GM23338 (cell line): ENCODE results near the gene MYO5A. TPM values are rescaled to one million over a fixed set of nuclear protein-coding genes. Genes with fewer than 3 reads are reported as not detected.

ENCODE experiments used
- ATAC-seq: fragments of 200-7000 bp; cut with Tn5 transposase; 3 replicates; pipeline ENCODE4 v1.9.1; 2020
- DNase-seq: peaks from one replicate; pipeline ENCODE4 v3.0.0-alpha.2; 2015; ENCODE audit warnings: low spot score
- H2AFZ ChIP-seq: fragments of 200-600 bp; sonication (generic); 2 replicates; pipeline ENCODE4 v1.8.0; 2016; ENCODE audit warnings: antibody characterized with exemption, mild to moderate bottlenecking, moderate library complexity
- H3F3A ChIP-seq: fragments of 200-600 bp; sonication (generic); replicated peaks from 2 replicates; pipeline ENCODE4 v1.8.0; 2017; ENCODE audit warnings: antibody characterized with exemption, mixed run types, low read depth
- H3K27ac ChIP-seq: fragments of 200-600 bp; sonication (generic); 2 replicates; pipeline ENCODE4 v1.6.1; 2016; ENCODE audit warnings: low read depth
- H3K27me3 ChIP-seq: fragments of 200-600 bp; sonication (generic); 2 replicates; pipeline ENCODE4 v1.8.0; 2016; ENCODE audit warnings: mild to moderate bottlenecking, mixed run types, moderate library complexity; ENCODE audit not compliant: insufficient read depth
- H3K36me3 ChIP-seq: fragments of 200-600 bp; sonication (generic); 2 replicates; pipeline ENCODE4 v1.8.0; 2016; ENCODE audit warnings: mild to moderate bottlenecking; ENCODE audit not compliant: insufficient read depth
- H3K4me1 ChIP-seq: fragments of 200-600 bp; sonication (generic); 2 replicates; pipeline ENCODE4 v1.8.0; 2016; ENCODE audit warnings: mild to moderate bottlenecking, moderate library complexity; ENCODE audit not compliant: insufficient read depth
- H3K4me2 ChIP-seq: fragments of 200-600 bp; sonication (generic); 2 replicates; pipeline ENCODE4 v1.7.1; 2017; ENCODE audit warnings: mixed run types
- H3K4me3 ChIP-seq: fragments of 200-600 bp; sonication (generic); 2 replicates; pipeline ENCODE4 v1.6.1; 2016; ENCODE audit warnings: mixed run types
- H3K79me2 ChIP-seq: fragments of 200-600 bp; sonication (generic); replicated peaks from 2 replicates; pipeline ENCODE4 v1.8.0; 2017; ENCODE audit warnings: mild to moderate bottlenecking; ENCODE audit not compliant: insufficient read depth
- H3K9me2 ChIP-seq: fragments of 200-600 bp; sonication (generic); 2 replicates; pipeline ENCODE4 v1.8.0; 2017; ENCODE audit not compliant: insufficient read depth
- H4K20me1 ChIP-seq: fragments of 200-600 bp; sonication (generic); replicated peaks from 2 replicates; pipeline ENCODE4 v1.8.0; 2017; ENCODE audit warnings: mild to moderate bottlenecking; ENCODE audit not compliant: insufficient read depth
- H3K27ac Mint-ChIP-seq: 2 replicates; pipeline ENCODE4 v1.8.0; 2020; ENCODE audit warnings: inconsistent platforms, mild to moderate bottlenecking, moderate library complexity, mixed read lengths
- H3K27me3 Mint-ChIP-seq: 3 replicates; pipeline ENCODE4 v1.8.0; 2022; ENCODE audit warnings: low read depth, mild to moderate bottlenecking, moderate library complexity, mixed read lengths, inconsistent platforms; ENCODE audit not compliant: insufficient read depth, poor library complexity
- H3K36me3 Mint-ChIP-seq: 3 replicates; pipeline ENCODE4 v1.8.0; 2021; ENCODE audit warnings: low read depth, mild to moderate bottlenecking, inconsistent platforms, moderate library complexity, mixed read lengths
- H3K4me1 Mint-ChIP-seq: 3 replicates; pipeline ENCODE4 v1.8.0; 2020; ENCODE audit warnings: mild to moderate bottlenecking, inconsistent platforms, mixed read lengths
- H3K4me3 Mint-ChIP-seq: 3 replicates; pipeline ENCODE4 v1.8.0; 2021; ENCODE audit warnings: moderate library complexity, mild to moderate bottlenecking, inconsistent platforms, mixed read lengths
- H3K9me3 Mint-ChIP-seq: 3 replicates; pipeline ENCODE4 v1.8.0; 2020; ENCODE audit warnings: moderate library complexity, mild to moderate bottlenecking, inconsistent platforms, mixed read lengths
- JUNB ChIP-seq: IDR thresholded peaks from one replicate; pipeline ENCODE4 v1.6.1; 2016; ENCODE audit warnings: antibody characterized with exemption; ENCODE audit not compliant: unreplicated experiment
- NANOG ChIP-seq: IDR thresholded peaks from 2 replicates; pipeline ENCODE4 v1.6.1; 2016; ENCODE audit warnings: antibody characterized with exemption, borderline replicate concordance
- ZNF114 ChIP-seq: fragments of 250-450 bp; sonication (Bioruptor Pico); IDR thresholded peaks from 2 replicates; pipeline ENCODE4 v1.5.0; 2020; ENCODE audit warnings: mild to moderate bottlenecking, moderate library complexity
- ZNF331 ChIP-seq: fragments of 250-450 bp; sonication (Bioruptor Pico); IDR thresholded peaks from 2 replicates; pipeline ENCODE4 v1.5.0; 2020; ENCODE audit warnings: low read depth, mild to moderate bottlenecking, moderate library complexity
- polyA plus RNA-seq: library from polyadenylated mRNA; unstranded; fragments of >200 nt; fragmentation: Nextera tagmentation; extraction: Ambion mirVana; gene quantifications from 2 replicates; pipeline ENCODE4 v1.2.1, GENCODE V29; 2016
- total RNA-seq: library from RNA; depleted of rRNA; stranded (reverse); fragments of >200 nt; shearing (Covaris generic); gene quantifications from 2 replicates; pipeline ENCODE4 v1.2.3, GENCODE V29; 2014
- TF ChIP-seq, protein P1 (sequence below): IDR thresholded peaks from one replicate; pipeline ENCODE4 v1.6.1; 2018; ENCODE audit warnings: antibody characterized with exemption; ENCODE audit not compliant: unreplicated experiment
- TF ChIP-seq, protein P2 (sequence below): fragments of 250-450 bp; sonication (Bioruptor Pico); IDR thresholded peaks from 2 replicates; pipeline ENCODE4 v1.5.0; 2020; ENCODE audit warnings: mild to moderate bottlenecking, moderate library complexity

Gene MYO5A
- total and polyA plus RNA-seq, 2 experiments from 2014 or later = 5.7 to 31.8 TPM

DNA sequence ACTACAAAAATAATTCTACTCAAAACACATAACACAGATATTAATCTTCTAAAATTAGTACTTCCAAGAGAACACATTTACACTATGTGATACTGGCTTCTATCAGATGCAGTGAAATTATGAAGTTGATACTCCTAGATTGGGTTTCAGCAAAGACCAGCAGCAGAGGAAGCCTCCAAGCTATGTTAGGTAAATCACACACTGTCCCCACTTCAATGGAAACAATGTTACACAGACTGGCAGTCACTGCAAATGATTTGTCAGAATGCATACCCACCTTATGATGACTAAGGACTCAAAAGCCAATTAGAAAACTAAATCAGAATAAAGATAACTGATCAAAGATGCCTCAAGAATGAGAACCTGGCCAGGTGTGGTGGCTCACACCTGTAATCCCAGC lies 143.0 kb downstream of the MYO5A start (continued):
- TF ChIP-seq, protein P1, sequence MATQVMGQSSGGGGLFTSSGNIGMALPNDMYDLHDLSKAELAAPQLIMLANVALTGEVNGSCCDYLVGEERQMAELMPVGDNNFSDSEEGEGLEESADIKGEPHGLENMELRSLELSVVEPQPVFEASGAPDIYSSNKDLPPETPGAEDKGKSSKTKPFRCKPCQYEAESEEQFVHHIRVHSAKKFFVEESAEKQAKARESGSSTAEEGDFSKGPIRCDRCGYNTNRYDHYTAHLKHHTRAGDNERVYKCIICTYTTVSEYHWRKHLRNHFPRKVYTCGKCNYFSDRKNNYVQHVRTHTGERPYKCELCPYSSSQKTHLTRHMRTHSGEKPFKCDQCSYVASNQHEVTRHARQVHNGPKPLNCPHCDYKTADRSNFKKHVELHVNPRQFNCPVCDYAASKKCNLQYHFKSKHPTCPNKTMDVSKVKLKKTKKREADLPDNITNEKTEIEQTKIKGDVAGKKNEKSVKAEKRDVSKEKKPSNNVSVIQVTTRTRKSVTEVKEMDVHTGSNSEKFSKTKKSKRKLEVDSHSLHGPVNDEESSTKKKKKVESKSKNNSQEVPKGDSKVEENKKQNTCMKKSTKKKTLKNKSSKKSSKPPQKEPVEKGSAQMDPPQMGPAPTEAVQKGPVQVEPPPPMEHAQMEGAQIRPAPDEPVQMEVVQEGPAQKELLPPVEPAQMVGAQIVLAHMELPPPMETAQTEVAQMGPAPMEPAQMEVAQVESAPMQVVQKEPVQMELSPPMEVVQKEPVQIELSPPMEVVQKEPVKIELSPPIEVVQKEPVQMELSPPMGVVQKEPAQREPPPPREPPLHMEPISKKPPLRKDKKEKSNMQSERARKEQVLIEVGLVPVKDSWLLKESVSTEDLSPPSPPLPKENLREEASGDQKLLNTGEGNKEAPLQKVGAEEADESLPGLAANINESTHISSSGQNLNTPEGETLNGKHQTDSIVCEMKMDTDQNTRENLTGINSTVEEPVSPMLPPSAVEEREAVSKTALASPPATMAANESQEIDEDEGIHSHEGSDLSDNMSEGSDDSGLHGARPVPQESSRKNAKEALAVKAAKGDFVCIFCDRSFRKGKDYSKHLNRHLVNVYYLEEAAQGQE = no peak

DNA sequence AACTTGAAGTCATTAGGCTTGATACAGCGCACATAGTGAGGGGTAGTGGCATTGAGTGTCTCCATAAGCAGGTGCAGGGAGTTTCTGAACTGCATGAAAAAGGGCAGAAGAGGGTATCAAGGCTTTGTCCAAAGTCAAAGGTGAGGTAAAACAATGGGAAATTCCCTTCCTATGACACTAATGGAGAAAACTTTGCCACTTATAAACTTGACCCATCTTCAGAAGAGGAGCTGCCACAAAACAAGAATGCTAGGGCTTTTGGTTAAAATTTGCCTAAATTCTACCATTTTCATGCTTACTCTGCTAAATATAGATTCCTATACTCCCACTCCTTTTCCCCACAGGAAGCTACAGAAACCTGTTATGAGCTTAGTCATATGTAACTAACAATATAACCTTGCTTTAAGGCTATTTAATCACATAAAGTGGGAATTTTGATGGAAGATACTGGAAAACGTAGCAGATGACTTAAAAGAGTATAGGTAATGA lies 145.5 kb downstream of the MYO5A start:
- Mint-ChIP-seq H3K27me3 (no peaks in the 10 kb centered on the region), H3K9me3 (no peaks in the 10 kb centered on the region), H3K27ac (no peak overlapping the region), H3K4me3 (no peak overlapping the region), H3K4me1 (no peaks in the 10 kb centered on the region), H3K36me3 (peaks cover 2% of the 10 kb centered on the region)
- no peak overlapping the region for H3K27ac ChIP-seq
- DNase-seq (no peak), ATAC-seq (no peak)
- no peaks in the 10 kb centered on the region for H4K20me1 ChIP-seq
- H2AFZ ChIP-seq = no peak overlapping the region
- TF ChIP-seq JUNB (no peak), NANOG (no peak), ZNF114 (CRISPR knock-in tag) (no peak), ZNF331 (CRISPR knock-in tag) (no peak)
- TF ChIP-seq, protein P2, sequence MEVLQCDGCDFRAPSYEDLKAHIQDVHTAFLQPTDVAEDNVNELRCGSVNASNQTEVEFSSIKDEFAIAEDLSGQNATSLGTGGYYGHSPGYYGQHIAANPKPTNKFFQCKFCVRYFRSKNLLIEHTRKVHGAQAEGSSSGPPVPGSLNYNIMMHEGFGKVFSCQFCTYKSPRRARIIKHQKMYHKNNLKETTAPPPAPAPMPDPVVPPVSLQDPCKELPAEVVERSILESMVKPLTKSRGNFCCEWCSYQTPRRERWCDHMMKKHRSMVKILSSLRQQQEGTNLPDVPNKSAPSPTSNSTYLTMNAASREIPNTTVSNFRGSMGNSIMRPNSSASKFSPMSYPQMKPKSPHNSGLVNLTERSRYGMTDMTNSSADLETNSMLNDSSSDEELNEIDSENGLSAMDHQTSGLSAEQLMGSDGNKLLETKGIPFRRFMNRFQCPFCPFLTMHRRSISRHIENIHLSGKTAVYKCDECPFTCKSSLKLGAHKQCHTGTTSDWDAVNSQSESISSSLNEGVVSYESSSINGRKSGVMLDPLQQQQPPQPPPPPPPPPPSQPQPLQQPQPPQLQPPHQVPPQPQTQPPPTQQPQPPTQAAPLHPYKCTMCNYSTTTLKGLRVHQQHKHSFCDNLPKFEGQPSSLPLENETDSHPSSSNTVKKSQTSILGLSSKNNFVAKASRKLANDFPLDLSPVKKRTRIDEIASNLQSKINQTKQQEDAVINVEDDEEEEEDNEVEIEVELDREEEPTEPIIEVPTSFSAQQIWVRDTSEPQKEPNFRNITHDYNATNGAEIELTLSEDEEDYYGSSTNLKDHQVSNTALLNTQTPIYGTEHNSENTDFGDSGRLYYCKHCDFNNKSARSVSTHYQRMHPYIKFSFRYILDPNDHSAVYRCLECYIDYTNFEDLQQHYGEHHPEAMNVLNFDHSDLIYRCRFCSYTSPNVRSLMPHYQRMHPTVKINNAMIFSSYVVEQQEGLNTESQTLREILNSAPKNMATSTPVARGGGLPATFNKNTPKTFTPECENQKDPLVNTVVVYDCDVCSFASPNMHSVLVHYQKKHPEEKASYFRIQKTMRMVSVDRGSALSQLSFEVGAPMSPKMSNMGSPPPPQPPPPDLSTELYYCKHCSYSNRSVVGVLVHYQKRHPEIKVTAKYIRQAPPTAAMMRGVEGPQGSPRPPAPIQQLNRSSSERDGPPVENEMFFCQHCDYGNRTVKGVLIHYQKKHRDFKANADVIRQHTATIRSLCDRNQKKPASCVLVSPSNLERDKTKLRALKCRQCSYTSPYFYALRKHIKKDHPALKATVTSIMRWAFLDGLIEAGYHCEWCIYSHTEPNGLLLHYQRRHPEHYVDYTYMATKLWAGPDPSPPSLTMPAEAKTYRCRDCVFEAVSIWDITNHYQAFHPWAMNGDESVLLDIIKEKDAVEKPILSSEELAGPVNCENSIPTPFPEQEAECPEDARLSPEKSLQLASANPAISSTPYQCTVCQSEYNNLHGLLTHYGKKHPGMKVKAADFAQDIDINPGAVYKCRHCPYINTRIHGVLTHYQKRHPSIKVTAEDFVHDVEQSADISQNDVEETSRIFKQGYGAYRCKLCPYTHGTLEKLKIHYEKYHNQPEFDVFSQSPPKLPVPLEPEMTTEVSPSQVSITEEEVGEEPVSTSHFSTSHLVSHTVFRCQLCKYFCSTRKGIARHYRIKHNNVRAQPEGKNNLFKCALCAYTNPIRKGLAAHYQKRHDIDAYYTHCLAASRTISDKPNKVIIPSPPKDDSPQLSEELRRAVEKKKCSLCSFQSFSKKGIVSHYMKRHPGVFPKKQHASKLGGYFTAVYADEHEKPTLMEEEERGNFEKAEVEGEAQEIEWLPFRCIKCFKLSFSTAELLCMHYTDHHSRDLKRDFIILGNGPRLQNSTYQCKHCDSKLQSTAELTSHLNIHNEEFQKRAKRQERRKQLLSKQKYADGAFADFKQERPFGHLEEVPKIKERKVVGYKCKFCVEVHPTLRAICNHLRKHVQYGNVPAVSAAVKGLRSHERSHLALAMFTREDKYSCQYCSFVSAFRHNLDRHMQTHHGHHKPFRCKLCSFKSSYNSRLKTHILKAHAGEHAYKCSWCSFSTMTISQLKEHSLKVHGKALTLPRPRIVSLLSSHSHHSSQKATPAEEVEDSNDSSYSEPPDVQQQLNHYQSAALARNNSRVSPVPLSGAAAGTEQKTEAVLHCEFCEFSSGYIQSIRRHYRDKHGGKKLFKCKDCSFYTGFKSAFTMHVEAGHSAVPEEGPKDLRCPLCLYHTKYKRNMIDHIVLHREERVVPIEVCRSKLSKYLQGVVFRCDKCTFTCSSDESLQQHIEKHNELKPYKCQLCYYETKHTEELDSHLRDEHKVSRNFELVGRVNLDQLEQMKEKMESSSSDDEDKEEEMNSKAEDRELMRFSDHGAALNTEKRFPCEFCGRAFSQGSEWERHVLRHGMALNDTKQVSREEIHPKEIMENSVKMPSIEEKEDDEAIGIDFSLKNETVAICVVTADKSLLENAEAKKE = no peak
- TF ChIP-seq, protein P1 = no peak
- H3K4me3 ChIP-seq = no peak overlapping the region
- H3K4me2 ChIP-seq = no peak overlapping the region
- no peaks in the 10 kb centered on the region for H3K79me2 ChIP-seq
- no peaks in the 10 kb centered on the region for H3F3A ChIP-seq
- H3K9me2 ChIP-seq = no peaks in the 10 kb centered on the region
- no peaks in the 10 kb centered on the region for H3K4me1 ChIP-seq
- no peaks in the 10 kb centered on the region for H3K27me3 ChIP-seq
- H3K36me3 ChIP-seq = no peaks in the 10 kb centered on the region
